ENCODE data around the gene CERS6. TPM values are rescaled to one million over a fixed set of nuclear protein-coding genes. Genes with fewer than 3 reads are reported as not detected.

The CERS6 gene
- total and polyA plus RNA-seq, 2 experiments from 2014 or later = 40.9 to 99.1 TPM

GRCh38 chr2:168713325-168713724, 257.3 kb downstream of the CERS6 start:
- H4K20me1 ChIP-seq (ENCODE audit: insufficient read depth, poor library complexity, severe bottlenecking) = no peaks in the 10 kb centered on the region
- no peak overlapping the region for H3K4me3 ChIP-seq
- H3K4me1 ChIP-seq (ENCODE audit: insufficient read depth) = no peaks in the 10 kb centered on the region
- H3K9me2 ChIP-seq (replicated peaks; ENCODE audit: insufficient read depth) = no peaks in the 10 kb centered on the region
- H2AFZ ChIP-seq = no peak overlapping the region
- peaks cover 20% of the 10 kb centered on the region for H3K79me2 ChIP-seq
- TF ChIP-seq CTCF (IDR thresholded peaks at IDR 0.05; ENCODE audit: poor library complexity) (no peak), EZH2 (IDR thresholded peaks at IDR 0.05; ENCODE audit: borderline replicate concordance) (no peak), EZH2phosphoT487 (IDR thresholded peaks at IDR 0.05; ENCODE audit: low read depth, severe bottlenecking, unreplicated experiment) (no peak)
- H3K27me3 ChIP-seq = no peaks in the 10 kb centered on the region
- H3K27ac ChIP-seq = no peak overlapping the region
- H3K9me3 ChIP-seq (ENCODE audit: low read depth) = no peaks in the 10 kb centered on the region
- 100% methylated on average over 1 of the region's 1 CpG for WGBS (ENCODE audit: low lambda C conversion rate, missing lambda C conversion rate)
- no peak overlapping the region for H3K4me2 ChIP-seq
- no peaks in the 10 kb centered on the region for H3K36me3 ChIP-seq (replicated peaks; ENCODE audit: insufficient read depth, low read depth)
- no peak for DNase-seq (ENCODE audit: low spot score)

GRCh38 chr2:168715849-168716248, 259.8 kb downstream of the CERS6 start:
- 98% methylated on average over 2 of the region's 2 CpGs for WGBS (ENCODE audit: low lambda C conversion rate, missing lambda C conversion rate)
- H2AFZ ChIP-seq = no peak overlapping the region
- no peak overlapping the region for H3K4me3 ChIP-seq
- no peak overlapping the region for H3K4me2 ChIP-seq
- no peak for TF ChIP-seq EZH2phosphoT487 (IDR thresholded peaks at IDR 0.05; ENCODE audit: low read depth, severe bottlenecking, unreplicated experiment)
- TF ChIP-seq CTCF (IDR thresholded peaks at IDR 0.05; ENCODE audit: poor library complexity) = no peak
- TF ChIP-seq EZH2 (IDR thresholded peaks at IDR 0.05; ENCODE audit: borderline replicate concordance) = no peak
- DNase-seq (ENCODE audit: low spot score) = no peak
- no peak overlapping the region for H3K27ac ChIP-seq
- H3K36me3 ChIP-seq (replicated peaks; ENCODE audit: insufficient read depth, low read depth) = peaks cover 4% of the 10 kb centered on the region
- no peaks in the 10 kb centered on the region for H3K79me2 ChIP-seq
- H3K27me3 ChIP-seq = no peaks in the 10 kb centered on the region
- H3K9me3 ChIP-seq (ENCODE audit: low read depth) = no peaks in the 10 kb centered on the region
- H3K9me2 ChIP-seq (replicated peaks; ENCODE audit: insufficient read depth) = no peaks in the 10 kb centered on the region
- no peaks in the 10 kb centered on the region for H3K4me1 ChIP-seq (ENCODE audit: insufficient read depth)
- no peaks in the 10 kb centered on the region for H4K20me1 ChIP-seq (ENCODE audit: insufficient read depth, poor library complexity, severe bottlenecking)

GRCh38 chr2:168716839-168717238, 260.8 kb downstream of the CERS6 start:
- Histone ChIP-seq H3K9me3 (ENCODE audit: low read depth) (no peaks in the 10 kb centered on the region), H4K20me1 (ENCODE audit: insufficient read depth, poor library complexity, severe bottlenecking) (no peaks in the 10 kb centered on the region), H2AFZ (no peak overlapping the region), H3K79me2 (peaks cover 3% of the 10 kb centered on the region), H3K36me3 (replicated peaks; ENCODE audit: insufficient read depth, low read depth) (peaks cover 5% of the 10 kb centered on the region), H3K4me3 (no peak overlapping the region), H3K27me3 (no peaks in the 10 kb centered on the region), H3K4me1 (ENCODE audit: insufficient read depth) (no peaks in the 10 kb centered on the region), H3K4me2 (no peak overlapping the region), H3K9me2 (replicated peaks; ENCODE audit: insufficient read depth) (no peaks in the 10 kb centered on the region), H3K27ac (no peak overlapping the region)
- DNase-seq (ENCODE audit: low spot score) = no peak
- no peak for TF ChIP-seq EZH2phosphoT487 (IDR thresholded peaks at IDR 0.05; ENCODE audit: low read depth, severe bottlenecking, unreplicated experiment)
- no peak for TF ChIP-seq CTCF (IDR thresholded peaks at IDR 0.05; ENCODE audit: poor library complexity)
- no peak for TF ChIP-seq EZH2 (IDR thresholded peaks at IDR 0.05; ENCODE audit: borderline replicate concordance)
